Endothelial cell of umbilical vein (primary cell): ENCODE results near the gene ACAD8. TPM values are rescaled to one million over a fixed set of nuclear protein-coding genes. Genes with fewer than 3 reads are reported as not detected.

Source experiments
- BruUV-seq: library from RNA; stranded (reverse); fragments of 400-500 nt; replicated peaks from 2 replicates; lab custom pipeline; 2021; lab: Mats Ljungman, UMichigan
- CTCF ChIA-PET: fragments of 300-600, 350-600 bp; sonication (Branson Sonifier 250); formaldehyde crosslinking; loops from one replicate; lab custom pipeline; 2021; ENCODE audit warnings: antibody characterized with exemption, inconsistent platforms; lab: Charles Lee
- POLR2A ChIA-PET: fragments of 300-600, 350-600 bp; sonication (Branson Sonifier 250); formaldehyde crosslinking; loops from one replicate; lab custom pipeline; 2021; ENCODE audit warnings: antibody characterized with exemption, inconsistent platforms; lab: Charles Lee
- DNase-seq: peaks from one replicate; pipeline ENCODE4 v3.0.0-alpha.2; 2011; ENCODE audit warnings: low read depth, low spot score
- FAIRE-seq: peaks from 2 replicates; lab custom pipeline; 2011; peaks lifted over from hg19 to GRCh38; lab: Jason Lieb, UNC
- H2AFZ ChIP-seq: 2 replicates; pipeline ENCODE4 v1.6.0; 2012; ENCODE audit warnings: low read depth, low read length, control low read depth, inconsistent platforms
- H3K27ac ChIP-seq: 2 replicates; pipeline ENCODE4 v1.5.1; 2011; ENCODE audit warnings: low read depth, mild to moderate bottlenecking, control low read depth, low read length, moderate library complexity; ENCODE audit not compliant: insufficient read depth
- H3K27me3 ChIP-seq, 2 experiments: 2 replicates each; pipeline versions ENCODE4 v1.6.0 to v1.6.1; 2011; ENCODE audit warnings: low read length in 2 of 2, mixed read lengths in 1 of 2; ENCODE audit not compliant: control insufficient read depth in 2 of 2, insufficient read depth in 2 of 2
- H3K36me3 ChIP-seq, 2 experiments: 2 replicates in 1 of 2; 3 replicates in 1 of 2; pipeline ENCODE4 v1.5.1; 2011; ENCODE audit warnings: low read length in 2 of 2, mild to moderate bottlenecking in 1 of 2, moderate library complexity in 1 of 2; ENCODE audit not compliant: control insufficient read depth in 2 of 2, insufficient read depth in 2 of 2; ENCODE audit errors: extremely low read depth in 1 of 2
- H3K4me1 ChIP-seq: 3 replicates; pipeline ENCODE4 v1.5.1; 2011; ENCODE audit warnings: mild to moderate bottlenecking, low read length; ENCODE audit not compliant: control insufficient read depth, insufficient read depth; ENCODE audit errors: extremely low read depth
- H3K4me2 ChIP-seq: 2 replicates; pipeline ENCODE4 v1.6.1; 2011; ENCODE audit warnings: low read length, control low read depth, mixed read lengths; ENCODE audit not compliant: insufficient read depth
- H3K4me3 ChIP-seq, 3 experiments: fragments of 200-600 bp in 1 of 3; sonication (generic), shearing (Covaris generic) in 1 of 3; replicated peaks in 1 of 3; 2 replicates each; pipeline ENCODE4 v1.5.1; 2011 to 2016; ENCODE audit warnings: control low read depth in 3 of 3, low read length in 3 of 3, mild to moderate bottlenecking in 2 of 3, inconsistent platforms in 1 of 3, low read depth in 1 of 3, moderate library complexity in 1 of 3; ENCODE audit not compliant: insufficient read depth in 1 of 3
- H3K79me2 ChIP-seq: 2 replicates; pipeline ENCODE4 v1.6.0; 2012; ENCODE audit warnings: low read length, inconsistent platforms; ENCODE audit not compliant: control insufficient read depth, insufficient read depth
- H3K9ac ChIP-seq: replicated peaks from 2 replicates; pipeline ENCODE3; 2011; ENCODE audit warnings: low read length, control low read depth; ENCODE audit not compliant: insufficient read depth; ENCODE audit errors: extremely low read depth
- H3K9me1 ChIP-seq: replicated peaks from 3 replicates; pipeline ENCODE4 v1.6.0; 2011; ENCODE audit warnings: mild to moderate bottlenecking, low read length; ENCODE audit not compliant: control insufficient read depth, insufficient read depth; ENCODE audit errors: extremely low read depth
- H3K9me3 ChIP-seq: replicated peaks from 2 replicates; pipeline ENCODE4 v1.5.1; 2012; ENCODE audit warnings: low read length, inconsistent platforms; ENCODE audit not compliant: control insufficient read depth, insufficient read depth
- H4K20me1 ChIP-seq: replicated peaks from 2 replicates; pipeline ENCODE3; 2011; ENCODE audit warnings: mild to moderate bottlenecking, low read length; ENCODE audit not compliant: control insufficient read depth, insufficient read depth; ENCODE audit errors: extremely low read depth
- CTCF ChIP-seq, 2 donors: IDR thresholded peaks; 1 replicate in 1 of 2; 2 replicates in 1 of 2; pipeline ENCODE4 v1.5.1; 2011; ENCODE audit warnings: low read length in 2 of 2, mild to moderate bottlenecking in 2 of 2, moderate library complexity in 2 of 2, control low read depth in 1 of 2, inconsistent platforms in 1 of 2, low read depth in 1 of 2; ENCODE audit not compliant: insufficient read depth in 1 of 2; ENCODE audit errors: extremely low read depth in 1 of 2
- EZH2 ChIP-seq: IDR thresholded peaks from 2 replicates; pipeline ENCODE4 v1.6.1; 2012; ENCODE audit warnings: borderline replicate concordance, low read depth, mild to moderate bottlenecking, moderate library complexity, low read length, inconsistent platforms; ENCODE audit not compliant: severe bottlenecking
- JUN ChIP-seq: IDR thresholded peaks from 2 replicates; pipeline ENCODE4 v1.6.1; 2011; ENCODE audit warnings: borderline replicate concordance, low read depth; ENCODE audit not compliant: insufficient read length, insufficient read depth
- MYC ChIP-seq: IDR thresholded peaks from one replicate; pipeline ENCODE4 v1.6.1; 2011; ENCODE audit warnings: mild to moderate bottlenecking, low read depth, low read length
- POLR2A ChIP-seq: IDR thresholded peaks from 2 replicates; pipeline ENCODE4 v1.6.1; 2012; ENCODE audit warnings: low read depth, mild to moderate bottlenecking, control low read depth, low read length
- POLR2AphosphoS5 ChIP-seq: IDR thresholded peaks from 2 replicates; pipeline ENCODE4 v1.6.1; 2012; ENCODE audit warnings: low read depth, mild to moderate bottlenecking, control low read depth, low read length, moderate library complexity; ENCODE audit not compliant: insufficient read depth
- dilution Hi-C: fragments of 300-500 bp; cut with MboI; formaldehyde crosslinking; loops from one replicate; pipeline ENCODE4 v1.15.0; 2019; ENCODE audit warnings: low sequenced_read_pairs; ENCODE audit not compliant: extremely low pct_ligation_motif_present
- intact Hi-C: fragments of 100-400 bp; cut with micrococcal nuclease; formaldehyde crosslinking; loops from one replicate; pipeline ENCODE4 v1.10.0; 2022
- polyA plus RNA-seq, 4 experiments: library from polyadenylated mRNA; depleted of rRNA in 3 of 4; stranded (reverse) in 3 of 4; unstranded in 1 of 4; fragments of >200 nt; gene quantifications; 2 replicates each; pipeline versions ENCODE4 v1.2.1 to v1.2.3, GENCODE V29; 2011 to 2012; ENCODE audit warnings: missing spikeins in 1 of 4
- total RNA-seq: library from RNA; stranded (reverse); gene quantifications from 2 replicates; pipeline ENCODE4 v1.2.3, GENCODE V29; 2021

Gene ACAD8
- total and polyA plus RNA-seq, 2 donors (not counting 3 experiments of a cell fraction or from before 2014, with no cell fraction given): 22.9 to 29.0 TPM

- H3K9me1 ChIP-seq: no peaks in the 10 kb centered on the region
These were observed 11.8 kb downstream of the ACAD8 start for GRCh38 chr11:134264966-134265764.

More at GRCh38 chr11:134264966-134265764, 11.8 kb downstream of the ACAD8 start:
- DNase-seq (no peak), FAIRE-seq (no peak)
- peaks cover 6 to 8% of the 10 kb centered on the region in 2 experiments for H3K36me3 ChIP-seq
- CTCF ChIA-PET: interaction anchor here (1.2 kb wide), 1 partner anchor 57 kb away, joined by 3 read pairs; no protein-coding TSS in a partner anchor
- H3K4me1 ChIP-seq: no peaks in the 10 kb centered on the region
- TF ChIP-seq POLR2AphosphoS5 (no peak), JUN (no peak), MYC (no peak), POLR2A (no peak), EZH2 (no peak), CTCF (IDR thresholded peaks at IDR 0.05; ENCODE audit: extremely low read depth in 1 of 2, insufficient read depth in 1 of 2, low read depth in 1 of 2, low read length in 2 of 2) (no peak)
- no peaks in the 10 kb centered on the region for H3K79me2 ChIP-seq
- BruUV-seq: no TSS peak
- POLR2A ChIA-PET: no interaction called here
- H3K9ac ChIP-seq: no peak overlapping the region
- H3K27ac ChIP-seq: no peak overlapping the region
- dilution Hi-C loops (no loop called here), intact Hi-C loops (no loop called here)
- no peak overlapping the region for H3K4me2 ChIP-seq
- no peaks in the 10 kb centered on the region for H4K20me1 ChIP-seq
- no peak overlapping the region for H2AFZ ChIP-seq
- no peaks in the 10 kb centered on the region for H3K27me3 ChIP-seq
- no peak overlapping the region for H3K4me3 ChIP-seq
- no peaks in the 10 kb centered on the region for H3K9me3 ChIP-seq
